ENCODE results near the gene KIF16B.
"Not testable (repeated sequence)": the region's sequence is repeated elsewhere in the genome, so short reads cannot be mapped to it uniquely, and the experiment has no call there.

Gene KIF16B

DNA sequence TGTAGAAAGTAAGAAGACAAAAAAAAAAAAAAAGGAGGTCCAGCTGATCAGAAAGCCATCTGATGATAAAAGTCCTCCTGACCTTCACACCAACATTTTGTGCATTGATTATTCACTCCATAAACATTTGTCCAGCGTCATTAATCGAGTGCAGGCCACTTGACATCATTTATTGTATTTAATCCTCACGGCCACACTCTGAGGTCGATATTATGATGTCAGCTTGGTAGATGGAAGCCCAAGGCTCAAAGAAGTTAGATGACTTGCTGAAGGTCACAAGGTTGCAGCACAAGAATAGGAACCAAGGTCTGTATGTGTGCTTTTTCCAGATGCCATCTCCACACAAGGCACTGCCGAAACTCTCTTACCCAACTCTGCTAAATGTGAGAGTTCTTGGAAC is 328.4 kb downstream of the KIF16B start:
- DNase-seq: no peak

DNA sequence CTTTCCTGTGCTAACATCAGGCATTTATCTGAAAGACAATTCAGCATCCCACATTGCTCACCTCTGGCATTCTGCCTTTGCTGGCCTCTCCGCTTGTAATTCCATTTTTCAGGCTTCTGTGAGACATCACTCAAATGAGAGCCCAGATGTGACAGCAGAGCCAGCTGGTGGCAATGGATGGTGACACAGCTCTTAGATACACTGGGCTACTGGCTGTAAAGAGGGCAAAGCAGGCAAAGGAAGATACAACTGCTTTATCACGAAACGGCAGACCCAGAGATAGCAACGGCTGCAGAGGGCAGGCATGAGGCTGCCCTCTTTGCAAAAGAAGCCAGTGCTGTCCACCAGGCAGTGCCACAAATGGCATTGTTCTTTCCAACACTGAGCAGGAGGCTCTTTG is 329.8 kb downstream of the KIF16B start:
- DNase-seq: peak; percentile 31

DNA sequence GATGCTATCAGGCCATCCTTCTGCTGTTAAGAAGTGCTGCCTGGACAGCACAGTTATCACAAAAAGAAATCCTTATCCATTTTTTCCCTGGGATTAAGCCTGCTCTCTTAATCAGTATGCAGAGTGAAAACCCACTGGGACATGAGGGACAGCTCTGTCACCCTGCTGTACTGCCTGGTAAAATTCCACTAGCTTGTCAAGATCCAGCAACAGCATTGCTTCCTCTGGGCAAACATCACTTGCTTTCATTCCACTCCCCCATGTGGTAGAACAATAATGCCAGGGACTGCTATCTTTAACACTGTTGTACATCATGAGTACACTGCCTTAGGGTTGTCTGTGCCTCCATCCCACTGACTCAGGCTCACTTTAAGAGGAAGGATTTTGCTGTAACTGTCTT is 331.3 kb downstream of the KIF16B start:
- DNase-seq: peak; percentile 10

DNA sequence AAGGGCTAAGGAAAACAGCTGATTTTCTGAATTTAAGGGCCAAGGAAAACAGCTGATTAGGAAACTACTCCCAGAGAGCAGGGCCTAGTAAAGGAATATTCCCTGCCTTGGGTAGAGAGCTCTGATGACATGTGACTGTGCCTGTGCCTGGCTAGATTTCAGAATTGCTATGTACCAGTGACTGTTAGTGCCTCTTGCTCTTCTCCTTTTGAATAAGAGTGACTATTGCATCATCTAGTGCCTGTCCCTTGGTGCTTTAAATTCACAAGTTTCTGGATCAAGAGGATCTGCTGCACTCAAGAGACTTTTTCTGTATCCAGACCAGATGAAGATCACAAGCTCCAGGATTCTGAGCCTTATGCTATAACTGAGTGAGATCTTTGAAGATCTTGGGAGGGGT is 332.9 kb downstream of the KIF16B start:
- no peak for DNase-seq

DNA sequence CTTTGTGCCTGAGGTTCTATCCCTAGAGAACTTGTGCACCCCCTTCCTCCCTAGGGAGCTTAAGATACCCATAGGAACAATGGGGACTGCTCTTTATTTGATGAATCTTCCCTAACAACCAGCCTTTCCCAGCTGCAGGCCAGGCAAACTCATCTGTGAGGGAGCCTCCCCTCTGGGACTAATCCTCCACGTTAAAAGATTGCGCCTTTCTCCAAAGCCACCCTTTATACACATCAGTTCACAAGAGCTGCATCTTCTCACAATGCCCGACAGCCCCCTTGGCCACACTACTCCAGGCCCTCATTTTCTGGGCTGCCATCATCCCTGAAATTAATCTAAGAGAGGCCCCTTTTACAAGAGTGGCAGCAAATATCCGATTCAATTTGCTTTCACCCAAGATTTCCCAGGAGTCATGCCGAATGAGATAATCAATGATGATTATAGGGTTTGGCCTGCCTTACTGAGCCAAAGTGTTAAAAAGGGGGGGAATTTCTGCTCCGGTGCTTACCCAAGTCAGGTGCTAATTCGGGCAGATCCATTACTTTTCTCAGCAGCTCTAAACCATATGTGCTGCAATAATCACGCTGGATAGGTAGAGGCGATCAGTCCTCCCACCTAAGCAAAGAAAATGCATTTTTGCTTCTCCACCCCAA is 336.5 kb downstream of the KIF16B start:
- no peak for DNase-seq

DNA sequence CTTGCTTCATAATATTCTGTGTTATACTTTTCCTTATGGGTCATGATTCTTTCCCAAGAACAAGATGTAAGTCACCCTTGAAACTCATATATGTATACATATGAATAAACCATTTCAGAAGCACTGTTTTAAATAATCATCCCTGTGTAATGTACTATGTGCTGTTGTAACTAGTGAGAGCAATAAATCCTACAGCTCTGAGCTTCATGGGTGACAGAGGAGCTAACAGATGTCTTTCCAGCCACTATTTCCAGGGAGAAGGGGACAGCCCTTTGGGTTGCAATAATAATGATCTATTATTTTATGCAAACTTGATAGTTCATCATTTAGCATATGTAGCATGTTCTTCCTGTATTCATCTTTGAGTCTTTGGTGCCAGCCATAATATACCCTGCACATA is 342.8 kb downstream of the KIF16B start:
- no peak for DNase-seq

DNA sequence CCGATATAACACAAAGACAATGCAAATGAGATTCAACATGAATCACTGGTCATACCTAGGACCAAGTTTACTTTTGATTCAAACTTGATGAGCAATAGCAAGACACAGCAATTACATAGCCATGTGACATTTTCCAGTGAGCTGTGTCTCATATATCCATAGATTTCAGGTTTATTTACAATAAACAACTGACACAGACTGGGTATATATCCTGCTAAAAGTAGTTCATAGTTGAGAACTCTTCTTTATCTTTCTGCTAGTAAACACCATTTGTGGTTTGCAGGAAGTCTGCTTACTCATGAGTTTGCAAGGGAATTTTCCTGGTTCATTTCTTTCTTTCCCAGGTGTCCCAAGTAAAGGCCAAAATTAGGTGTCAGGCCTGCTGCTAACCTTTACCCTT is 343.4 kb downstream of the KIF16B start:
- DNase-seq: no peak

DNA sequence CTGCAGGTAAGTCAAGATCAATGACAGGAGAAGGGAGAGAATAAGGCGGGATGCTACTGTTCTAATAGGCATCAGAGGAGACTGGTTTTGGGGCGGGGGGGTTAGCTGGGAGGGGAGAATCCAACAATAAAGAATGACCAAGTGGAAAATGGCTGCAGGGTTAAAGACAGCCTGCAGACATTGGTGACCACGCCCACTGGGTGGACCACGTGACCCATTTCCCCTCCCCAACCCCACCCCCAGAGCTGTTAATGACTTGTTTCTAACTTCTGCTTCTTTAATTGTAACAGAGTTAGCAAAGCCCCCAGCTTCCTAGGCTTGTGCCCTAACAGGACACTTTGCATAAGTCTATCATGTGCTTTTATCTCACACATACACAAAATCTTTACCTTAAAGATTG is 344.5 kb downstream of the KIF16B start:
- DNase-seq: no peak

DNA sequence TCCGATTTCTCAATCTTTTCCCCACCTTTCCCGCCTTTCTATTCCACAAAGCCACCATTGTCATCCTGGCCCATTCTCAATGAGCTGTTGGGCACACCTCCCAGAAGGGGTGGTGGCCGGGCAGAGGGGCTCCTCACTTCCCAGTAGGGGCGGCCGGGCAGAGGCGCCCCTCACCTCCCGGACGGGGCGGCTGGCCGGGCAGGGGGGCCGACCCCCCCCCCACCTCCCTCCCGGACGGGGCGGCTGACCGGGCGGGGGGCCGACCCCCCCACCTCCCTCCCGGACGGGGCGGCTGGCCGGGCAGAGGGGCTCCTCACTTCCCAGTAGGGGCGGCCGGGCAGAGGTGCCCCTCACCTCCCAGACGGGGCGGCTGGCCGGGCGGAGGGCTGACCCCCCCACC is 346.3 kb downstream of the KIF16B start:
- DNase-seq: not testable (repeated sequence)

DNA sequence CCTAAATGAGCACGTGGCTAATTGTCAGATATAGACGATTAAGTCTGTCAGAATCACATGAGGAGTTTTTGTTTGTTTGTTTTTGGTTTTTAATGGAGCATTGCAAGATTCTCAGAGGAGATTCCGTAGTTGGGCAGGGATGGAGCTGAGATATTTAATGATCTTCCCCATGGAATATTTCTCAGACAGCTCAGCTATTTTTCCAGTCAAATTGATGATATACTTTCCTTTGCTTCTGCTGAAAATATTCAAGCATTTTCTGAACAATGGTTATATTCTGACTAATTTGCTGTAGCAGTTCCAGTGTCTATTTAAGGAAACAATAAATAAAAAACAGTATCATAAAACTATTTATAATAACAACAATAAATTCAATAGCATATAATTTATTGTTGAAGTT is 348.4 kb downstream of the KIF16B start:
- no peak for DNase-seq

DNA sequence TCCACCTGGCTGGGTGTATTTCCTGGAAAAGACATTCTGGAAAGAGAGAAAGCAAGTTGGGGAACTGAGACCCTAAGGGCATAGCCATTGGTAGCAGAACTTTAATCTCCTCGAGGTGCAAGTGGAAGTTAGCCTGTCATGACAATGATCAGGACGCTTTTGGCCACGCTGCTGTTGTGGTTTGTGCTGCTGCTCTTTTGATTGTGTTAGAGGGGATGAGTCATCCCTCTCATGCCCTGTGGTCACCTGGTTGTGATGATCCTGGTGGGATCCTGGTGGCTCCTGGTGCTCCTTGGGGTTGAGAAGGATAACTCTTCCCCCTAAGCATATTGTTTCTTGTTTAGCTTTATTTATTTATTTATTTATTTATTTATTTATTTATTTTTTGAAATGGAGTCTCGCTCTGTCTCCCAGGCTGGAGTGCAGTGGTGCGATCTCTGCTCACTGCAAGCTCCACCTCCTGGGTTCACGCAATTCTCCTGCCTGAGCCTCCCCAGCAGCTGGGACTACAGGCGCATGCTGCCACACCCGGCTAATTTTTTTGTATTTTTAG is 350.3 kb downstream of the KIF16B start:
- peak; percentile 70 for DNase-seq
